GM21390 (cell line): ENCODE results near the gene KCNH1.

Source experiments
- ATAC-seq: cut with Tn5 transposase; IDR thresholded peaks from one replicate; pipeline ENCODE4 v1.9.1; 2021; ENCODE audit not compliant: unreplicated experiment

The KCNH1 gene

DNA sequence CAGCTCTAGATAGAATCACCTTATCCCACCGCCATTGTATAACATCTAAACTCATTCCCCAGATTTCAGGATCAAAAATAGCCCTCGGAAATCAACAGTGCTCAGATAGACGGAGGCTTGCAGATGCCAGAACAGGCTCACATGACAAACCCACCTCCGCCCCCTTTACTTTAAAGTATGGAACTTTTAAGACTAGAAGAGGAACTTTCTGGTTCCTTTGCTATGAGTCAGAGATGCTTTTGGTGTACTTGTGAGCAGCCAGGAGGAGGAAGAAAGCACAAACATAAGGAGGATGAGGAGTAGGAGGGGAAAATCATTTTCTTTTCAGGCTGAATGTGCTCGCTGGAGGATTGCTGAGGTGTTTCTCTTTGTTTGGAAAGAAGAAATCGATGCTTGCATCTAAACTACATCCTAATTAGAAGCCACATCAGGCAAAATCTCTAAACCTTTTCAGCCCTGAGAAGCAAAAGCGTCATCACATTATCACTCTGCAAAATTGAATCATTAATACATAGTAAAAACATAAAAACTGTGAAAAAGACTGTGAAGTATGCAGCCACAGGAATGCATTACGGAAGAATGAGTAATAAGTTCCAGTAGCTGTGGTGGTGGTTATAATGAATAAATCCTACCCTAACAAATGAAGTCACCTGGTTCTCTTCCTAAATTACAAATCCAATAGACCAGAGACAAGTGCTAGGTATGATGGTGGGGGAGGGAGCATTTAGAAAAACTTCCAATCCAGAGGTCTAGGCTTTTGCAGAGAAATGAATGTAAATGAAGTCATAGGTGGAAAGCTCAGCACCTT lies 251.3 kb downstream of the KCNH1 start:
- ATAC-seq: no peak

DNA sequence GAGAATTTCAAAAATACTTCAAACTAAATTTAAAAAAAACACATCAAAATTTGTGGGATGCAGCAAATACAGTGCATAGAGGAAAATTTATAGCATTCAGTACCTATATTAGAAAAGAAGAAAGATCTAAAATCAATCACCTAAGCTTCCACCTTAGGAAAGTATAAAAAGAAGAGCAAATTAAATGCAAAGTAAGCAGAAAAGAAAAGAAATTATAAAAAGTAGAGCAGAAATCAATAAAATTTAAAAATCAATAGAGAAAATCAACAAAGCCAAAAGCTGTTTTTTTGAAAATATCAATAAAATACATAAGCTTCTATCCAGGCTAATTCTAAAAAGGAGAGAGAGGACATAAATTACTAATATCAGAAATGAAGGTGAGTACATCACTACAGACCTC lies 255.4 kb downstream of the KCNH1 start:
- no peak for ATAC-seq

- no peak for ATAC-seq
These were observed 257.7 kb downstream of the KCNH1 start for GRCh38 chr1:210876275-210876674.

- no peak for ATAC-seq
These were observed 267.4 kb downstream of the KCNH1 start for GRCh38 chr1:210866532-210866931.

DNA sequence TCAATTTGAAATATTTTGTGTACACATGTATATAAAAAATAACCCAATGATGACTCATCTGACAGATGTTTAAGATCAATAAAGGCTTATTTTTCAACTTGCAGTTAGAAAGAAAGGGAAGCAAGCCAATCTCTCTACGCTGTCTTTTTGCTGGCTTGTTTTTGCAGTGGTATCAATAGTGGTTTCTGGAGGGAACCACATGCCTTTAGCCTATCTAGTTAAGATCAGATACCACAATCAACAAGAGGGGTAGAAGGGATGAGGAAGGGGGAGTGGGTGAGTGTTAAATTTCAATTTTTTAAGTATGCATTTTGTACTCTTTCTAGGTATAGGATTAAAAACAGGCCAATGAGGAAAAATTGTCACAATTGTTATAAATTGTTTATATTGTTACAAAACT lies 276.2 kb downstream of the KCNH1 start:
- no peak for ATAC-seq

- ATAC-seq: no peak
These were observed 276.7 kb downstream of the KCNH1 start for GRCh38 chr1:210857146-210857663.

- ATAC-seq: no peak
These were observed 278.5 kb downstream of the KCNH1 start for GRCh38 chr1:210855440-210855839.

- no peak for ATAC-seq
These were observed 280.7 kb downstream of the KCNH1 start for GRCh38 chr1:210853276-210853675.

- no peak for ATAC-seq
These were observed 283.4 kb downstream of the KCNH1 start for GRCh38 chr1:210850556-210850955.

GRCh38 chr1:210848474-210848873 lies 285.5 kb downstream of the KCNH1 start:
- ATAC-seq: no peak

- ATAC-seq: no peak
These were observed 291.9 kb downstream of the KCNH1 start for GRCh38 chr1:210841926-210842625.

DNA sequence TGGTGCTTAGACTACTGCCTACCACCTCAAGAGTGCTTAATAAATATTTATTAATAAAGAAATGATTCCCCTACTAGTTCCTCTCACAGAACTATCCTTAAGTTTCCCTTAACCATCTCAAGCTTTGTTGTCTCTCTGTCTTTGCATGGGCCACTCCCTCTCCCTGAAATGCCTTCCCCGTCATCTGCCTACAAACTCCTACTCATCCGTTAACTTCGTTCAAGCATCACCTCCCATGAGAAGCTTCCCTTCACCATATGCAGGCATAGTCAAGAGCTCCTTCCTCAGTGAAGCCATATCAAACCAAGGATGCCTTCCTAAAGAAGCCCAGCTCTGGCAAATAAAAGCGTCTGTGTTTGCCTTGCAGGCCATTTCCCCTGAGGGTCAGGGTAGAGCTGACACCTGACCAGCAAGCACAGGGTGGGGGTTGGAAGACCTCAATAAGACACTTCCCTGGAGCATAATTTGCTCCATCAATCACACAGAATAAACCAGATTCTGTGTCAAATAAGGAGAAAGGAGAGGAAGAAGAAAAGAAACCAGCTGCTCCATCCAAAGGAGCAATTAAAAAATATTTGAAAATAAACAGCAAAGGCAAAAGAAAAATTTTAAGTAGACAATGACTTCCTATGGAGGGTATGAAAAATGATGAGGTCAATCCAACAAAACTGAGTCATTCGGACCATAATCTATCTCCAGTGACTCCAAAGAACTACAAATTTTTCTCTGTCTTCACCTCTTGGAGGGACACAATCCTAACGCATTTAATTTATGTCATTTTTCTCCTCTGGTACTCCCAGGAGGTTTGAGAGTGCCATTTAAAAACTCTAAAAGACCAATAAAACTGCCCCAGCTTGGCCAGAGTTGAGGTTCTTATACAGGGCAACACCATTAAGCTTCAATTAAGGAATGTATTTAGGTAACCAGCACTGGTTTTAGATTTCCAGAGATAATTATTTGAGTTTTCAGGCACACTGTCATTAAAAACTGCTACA lies 303.6 kb downstream of the KCNH1 start:
- no peak for ATAC-seq

- ATAC-seq: no peak
These were observed 304.9 kb downstream of the KCNH1 start for GRCh38 chr1:210828996-210829596.

DNA sequence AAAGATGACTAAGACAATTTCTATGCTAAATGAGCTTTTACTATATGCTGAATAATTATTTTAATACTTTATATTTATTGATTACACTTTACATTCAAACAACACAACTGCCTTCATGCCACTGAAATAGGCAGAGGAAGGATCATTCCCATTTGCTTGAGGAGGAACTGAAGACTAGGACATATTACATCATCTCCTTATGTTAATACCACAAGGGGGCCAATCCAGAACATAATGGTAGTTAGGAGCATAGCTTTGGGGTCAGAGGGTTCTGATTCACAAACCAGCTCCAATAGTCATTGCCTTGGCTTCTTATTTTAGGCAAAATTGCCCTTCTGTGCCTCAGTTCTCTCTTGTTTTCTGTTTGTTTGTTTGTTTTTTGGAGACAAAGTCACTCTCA lies 306.5 kb downstream of the KCNH1 start:
- no peak for ATAC-seq

DNA sequence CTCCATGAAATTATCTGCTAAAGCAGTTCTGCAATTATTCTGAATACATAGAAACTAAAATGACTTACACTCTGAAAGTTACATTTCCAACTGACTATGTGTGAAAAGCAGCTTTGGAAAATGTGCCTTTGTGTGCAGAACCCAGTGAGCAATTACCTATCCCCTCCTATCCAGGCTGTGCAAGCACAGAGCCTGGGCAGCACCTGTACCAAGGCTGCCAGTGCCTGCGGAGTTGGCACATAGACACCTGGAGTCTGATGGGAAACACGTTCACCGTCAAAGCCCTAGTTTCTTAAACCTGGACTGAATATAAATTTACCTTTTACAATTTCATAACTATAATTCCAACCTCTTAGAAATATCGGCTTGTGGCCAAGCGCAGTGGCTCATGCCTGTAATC lies 307.3 kb downstream of the KCNH1 start:
- no peak for ATAC-seq

DNA sequence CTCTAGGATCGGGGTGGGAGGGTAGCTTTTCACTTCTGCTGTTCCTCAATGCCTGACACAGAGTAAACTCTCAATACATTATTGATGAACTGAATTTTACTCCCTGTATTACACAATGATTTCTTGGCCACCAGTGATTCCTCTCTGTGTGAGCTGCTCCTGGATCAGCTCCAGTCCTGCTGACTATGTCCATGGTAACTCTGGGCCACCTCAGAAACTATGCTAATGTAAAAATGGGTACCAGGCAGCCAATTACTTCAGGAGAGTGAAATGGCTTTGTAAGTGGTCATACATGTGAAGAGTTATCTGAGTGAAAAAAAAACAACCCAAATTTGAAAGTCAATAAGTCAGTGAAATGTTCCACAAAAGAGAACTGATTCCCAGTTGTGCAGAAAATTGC lies 311.0 kb downstream of the KCNH1 start:
- ATAC-seq: no peak

GRCh38 chr1:210822241-210822640 lies 311.7 kb downstream of the KCNH1 start:
- no peak for ATAC-seq

GRCh38 chr1:210821615-210822014 lies 312.3 kb downstream of the KCNH1 start:
- ATAC-seq: no peak

DNA sequence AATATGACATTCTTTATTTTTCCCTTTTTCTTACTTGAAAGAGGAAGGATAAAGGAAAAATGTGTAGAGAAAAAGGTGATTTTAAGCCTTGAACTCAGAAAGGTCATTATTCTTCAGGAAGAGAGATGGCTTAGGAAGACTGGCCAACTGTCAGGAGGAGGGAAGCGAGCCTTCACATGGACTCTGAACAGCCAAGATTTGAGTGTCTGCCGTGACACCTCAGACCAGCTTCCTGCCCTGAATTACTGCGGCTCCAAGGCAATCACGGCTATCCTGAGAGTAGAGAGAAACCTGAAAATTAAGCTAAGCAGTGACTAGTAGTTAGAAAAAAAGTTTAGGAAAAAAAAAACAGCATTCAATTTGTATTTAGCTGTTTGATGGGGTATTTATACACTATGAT lies 314.7 kb downstream of the KCNH1 start:
- no peak for ATAC-seq

- ATAC-seq: no peak
These were observed 316.3 kb downstream of the KCNH1 start for GRCh38 chr1:210817385-210818275.
